Stimulated activated CD4-positive, alpha-beta T cell treated with anti-CD3 and anti-CD28 coated beads, Interleukin-4, amount 100 ng/mL, for 48 hours (primary cell): ENCODE data around the gene OVOL1.

ENCODE experiments used
- DNase-seq, 2 donors: peaks; one replicate each; pipeline ENCODE4 v3.0.0-alpha.2; 2020; ENCODE audit warnings: low read depth in 2 of 2

OVOL1 gene

DNA sequence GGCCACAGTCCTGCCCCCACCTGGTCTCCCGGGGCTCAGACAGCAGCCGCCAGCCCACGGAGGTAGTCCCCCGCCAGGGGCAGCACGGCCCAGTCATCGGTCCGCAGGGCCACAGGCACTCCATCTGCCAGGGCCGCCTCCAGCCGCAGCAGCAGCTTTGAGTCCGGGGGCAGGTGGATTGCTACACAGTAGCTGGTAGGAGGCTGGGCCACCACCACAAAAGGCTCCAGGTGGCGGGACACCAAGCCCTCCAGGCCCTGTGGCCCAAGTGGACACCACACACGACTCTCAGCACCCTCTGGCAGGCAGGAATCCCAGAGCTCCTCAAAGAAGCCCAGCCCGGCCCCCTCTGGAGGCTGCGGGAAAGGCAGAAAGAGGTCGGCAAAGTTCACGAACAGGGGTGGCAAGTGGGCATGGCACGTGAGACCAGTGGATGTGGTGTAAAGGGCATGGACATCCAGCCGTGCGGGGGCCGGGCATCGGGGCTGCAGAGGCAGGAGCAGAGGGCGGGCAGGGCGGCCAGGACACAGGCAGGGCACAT is 9.0 kb upstream of the OVOL1 start:
- DNase-seq: no peak

DNA sequence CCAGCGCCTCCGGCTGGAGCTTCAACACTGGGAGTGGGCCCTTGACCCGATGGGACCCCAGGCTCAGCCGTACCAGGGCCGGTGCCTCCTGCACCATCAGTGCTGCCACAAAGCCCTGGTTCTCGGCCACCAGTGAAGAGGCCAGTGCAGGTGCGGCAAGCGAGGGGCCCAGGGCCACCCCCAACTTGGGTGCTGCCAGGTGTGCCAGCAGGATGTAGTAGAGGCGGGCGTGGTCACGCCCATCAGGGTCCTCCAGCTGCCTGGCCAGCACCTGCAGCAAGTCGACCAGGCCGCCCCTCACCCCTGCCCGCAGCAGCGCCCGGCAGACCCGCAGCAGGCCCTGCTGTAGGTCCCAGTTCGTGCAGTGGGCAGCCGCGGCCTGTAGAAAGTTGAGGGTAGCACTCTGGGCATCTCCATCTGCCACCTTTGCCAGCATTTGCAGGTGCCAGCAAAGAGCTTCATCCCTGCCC is 8.4 kb upstream of the OVOL1 start:
- no peak for DNase-seq

DNA sequence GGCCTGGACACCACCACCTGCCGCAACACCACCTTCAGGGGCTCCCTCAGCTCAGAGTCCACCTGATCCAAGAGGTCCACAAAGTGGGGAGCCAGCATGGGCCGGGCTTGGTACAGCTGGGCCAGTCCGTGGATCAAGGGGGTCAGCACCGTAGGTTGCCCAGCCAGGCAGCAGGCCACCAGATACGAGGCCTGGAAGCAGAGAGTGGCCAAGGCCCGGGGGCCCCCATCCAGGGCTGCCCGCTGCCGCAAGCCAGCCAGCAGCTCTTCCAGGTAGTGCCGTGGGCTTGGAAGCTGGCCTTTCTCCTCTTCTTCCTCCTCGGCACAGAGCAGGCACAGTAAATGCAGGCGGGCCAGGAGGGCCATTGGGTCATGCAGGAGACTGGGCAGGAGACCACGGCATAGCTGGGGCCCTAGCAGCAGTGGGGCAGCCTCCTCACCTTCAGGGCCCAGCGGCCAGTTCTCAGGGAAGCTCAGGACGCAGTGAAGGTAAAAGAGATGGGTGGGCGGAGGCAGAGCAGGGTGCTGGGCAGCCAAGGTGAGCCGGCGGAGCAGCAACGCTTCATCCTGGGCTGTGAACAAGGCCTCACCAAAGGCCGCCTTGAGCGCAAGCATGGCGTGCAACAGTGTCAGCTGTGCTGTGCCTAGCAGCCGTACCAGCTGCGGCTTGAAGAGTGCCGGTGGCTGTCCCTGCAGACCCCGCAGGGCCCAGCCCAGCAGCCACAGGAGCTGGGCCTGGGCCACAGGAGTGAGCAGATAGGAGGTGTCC is 7.8 kb upstream of the OVOL1 start:
- no peak for DNase-seq

DNA sequence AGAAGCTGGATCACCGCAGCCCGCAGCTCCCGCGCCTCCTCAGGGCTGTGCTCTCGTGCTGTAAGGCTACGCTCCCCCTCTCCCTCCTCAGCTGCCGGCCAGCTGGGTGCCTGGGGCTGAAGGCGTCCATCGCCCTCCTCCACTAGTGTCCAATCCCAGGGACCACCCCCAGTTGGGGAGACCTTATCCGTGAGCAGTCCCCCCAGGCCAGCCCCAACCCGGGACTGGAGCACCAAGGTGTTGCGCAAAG is 7.3 kb upstream of the OVOL1 start:
- DNase-seq: no peak

DNA sequence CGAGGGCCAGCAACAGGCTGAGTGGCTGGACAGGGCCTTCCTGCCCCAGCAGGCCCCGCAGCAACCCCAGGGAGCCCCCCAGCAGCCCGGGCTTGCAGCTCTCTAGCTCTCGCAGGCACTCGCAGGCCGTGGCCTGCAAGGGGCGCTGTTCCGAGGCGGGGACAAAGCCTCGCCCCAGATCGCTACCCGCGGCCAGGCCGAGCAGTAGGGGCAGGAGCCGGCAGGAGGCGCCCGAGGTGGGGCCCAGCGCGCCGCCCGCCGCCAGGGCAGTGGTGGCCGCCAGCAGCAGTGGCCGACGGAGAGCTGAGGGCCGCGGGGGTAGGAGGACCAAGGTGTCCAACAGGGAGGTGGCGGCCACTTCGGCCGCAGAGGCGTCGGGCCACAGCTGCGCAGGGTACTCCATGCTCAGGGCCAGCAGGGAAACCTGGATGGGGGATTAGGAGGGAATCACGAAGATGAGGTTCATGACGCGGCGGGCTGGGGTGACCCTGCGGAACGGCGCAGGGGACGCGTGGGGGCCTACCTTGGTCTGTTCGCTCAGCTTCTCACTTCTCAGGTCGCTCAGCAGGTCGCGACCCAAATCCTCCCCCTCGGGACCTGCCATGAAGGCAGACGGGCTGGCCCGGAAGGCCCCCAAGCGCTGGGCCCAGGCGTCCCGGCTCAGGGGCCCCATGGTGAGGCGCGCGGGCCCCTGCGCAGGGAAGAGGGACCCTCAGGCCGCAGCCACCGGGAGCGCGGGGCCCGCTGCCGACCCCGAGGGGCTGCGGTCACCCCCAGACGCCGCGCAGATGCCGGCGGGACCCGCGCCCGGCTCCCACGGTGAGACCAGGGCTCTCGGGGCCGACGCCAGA is 6.7 kb upstream of the OVOL1 start:
- DNase-seq: peak; percentile 78 to 82

DNA sequence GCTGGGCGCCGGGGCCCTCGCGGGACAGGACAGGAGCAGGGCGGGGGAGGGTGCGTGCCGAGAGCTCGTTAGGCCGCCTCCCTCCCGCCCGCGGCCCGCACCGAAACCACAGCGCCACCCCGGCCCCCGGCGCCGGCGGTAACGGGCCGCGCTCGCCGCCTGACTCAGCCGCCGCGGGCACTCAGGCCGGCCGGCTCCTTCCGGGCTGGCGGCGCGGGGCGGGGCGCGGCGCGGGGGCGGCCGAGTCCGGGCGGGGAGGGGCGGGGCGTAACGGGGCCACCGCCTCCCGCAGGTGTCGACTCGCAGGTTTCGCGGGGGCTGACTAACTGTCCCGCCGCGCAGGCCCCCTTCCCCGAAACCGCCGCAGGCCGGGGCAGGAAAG is 6.1 kb upstream of the OVOL1 start, which contains the start of gene AP5B1:
AP5B1 (minus strand) TSS at position 207 of the 382 bp plus-strand sequence. CDS start 385 bp downstream, outside the sequence.
- DNase-seq: peak; percentile 63 to 65

DNA sequence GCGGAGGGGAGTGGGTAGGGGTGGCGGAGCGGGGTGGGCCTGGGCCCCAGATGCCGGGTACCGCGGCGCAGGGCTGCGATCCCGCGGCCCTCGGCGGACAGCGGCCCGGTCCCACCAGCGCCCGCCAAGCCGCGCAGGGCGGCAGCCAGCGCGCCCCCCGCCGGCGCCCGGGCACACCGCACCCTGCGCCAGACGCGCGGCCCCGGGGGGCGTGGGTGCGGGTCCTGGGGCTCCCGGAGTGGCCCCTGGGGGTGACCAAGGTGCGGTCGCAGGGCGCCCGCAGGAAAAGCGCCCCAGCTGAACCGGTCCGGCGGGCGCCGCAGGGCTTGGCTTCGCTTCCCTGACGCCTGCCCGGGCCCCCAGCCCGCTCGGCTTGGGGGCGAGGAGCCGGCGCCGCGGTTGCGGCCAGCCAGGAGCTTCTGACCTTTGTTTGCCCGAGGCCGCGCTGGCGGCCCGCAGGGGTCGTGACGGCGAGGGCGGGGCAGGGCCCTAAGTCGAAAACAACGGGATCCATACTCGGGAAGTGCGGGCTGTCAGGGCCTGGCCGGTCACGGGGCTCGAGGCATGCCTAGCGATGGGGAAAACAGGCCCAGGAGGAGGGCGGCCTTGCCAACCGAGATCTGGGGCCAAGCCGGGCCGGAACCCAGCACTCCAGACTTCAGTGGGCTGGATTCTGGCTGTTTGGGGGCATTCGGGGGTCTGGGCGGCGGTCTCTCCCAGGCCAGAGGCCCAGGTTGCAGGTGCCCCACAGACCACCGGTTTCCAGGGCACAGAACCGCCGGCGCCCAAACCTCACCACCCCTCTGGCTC is 5.5 kb upstream of the OVOL1 start:
- no peak for DNase-seq

DNA sequence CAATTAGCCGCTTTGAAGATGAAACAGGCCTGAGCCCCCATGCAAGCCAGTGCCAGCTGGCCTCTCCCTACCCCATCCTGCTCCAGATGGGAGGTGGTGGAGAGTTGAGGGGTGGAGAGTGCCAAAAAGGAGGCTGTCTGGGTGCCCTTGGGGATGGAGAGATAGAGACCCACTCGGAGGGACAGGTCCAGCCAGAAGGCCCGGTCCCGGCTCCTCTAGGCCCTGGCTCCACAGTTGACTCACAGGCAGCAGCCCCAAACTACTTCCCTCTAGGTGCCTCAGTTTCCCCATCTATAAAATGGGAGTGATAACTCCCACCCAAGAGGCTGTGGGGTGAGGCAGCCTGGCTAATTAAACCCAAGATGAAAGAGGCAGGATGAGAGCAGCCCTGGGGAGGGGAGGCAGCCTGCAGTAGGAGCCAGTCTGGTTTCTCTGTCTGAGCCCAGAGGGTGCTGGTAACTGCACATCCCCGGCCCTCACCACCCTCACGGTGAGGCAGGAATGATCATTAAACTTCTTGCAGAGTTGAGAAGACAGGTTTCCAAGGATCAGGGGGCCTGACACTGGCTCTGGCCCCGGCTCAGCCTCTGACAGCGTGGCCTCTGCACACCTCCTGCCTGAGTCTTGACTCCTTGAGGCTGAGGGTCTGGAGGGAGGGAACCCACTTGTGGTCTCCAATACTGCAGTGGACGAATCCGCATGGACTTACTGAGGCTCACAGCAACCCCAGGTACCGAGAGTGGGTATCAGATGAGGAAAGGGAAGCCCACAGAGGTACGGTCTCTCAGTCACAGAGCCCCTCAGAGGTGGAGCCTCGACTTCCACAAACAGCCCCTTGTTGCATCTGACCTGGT is 4.7 kb upstream of the OVOL1 start:
- no peak for DNase-seq

DNA sequence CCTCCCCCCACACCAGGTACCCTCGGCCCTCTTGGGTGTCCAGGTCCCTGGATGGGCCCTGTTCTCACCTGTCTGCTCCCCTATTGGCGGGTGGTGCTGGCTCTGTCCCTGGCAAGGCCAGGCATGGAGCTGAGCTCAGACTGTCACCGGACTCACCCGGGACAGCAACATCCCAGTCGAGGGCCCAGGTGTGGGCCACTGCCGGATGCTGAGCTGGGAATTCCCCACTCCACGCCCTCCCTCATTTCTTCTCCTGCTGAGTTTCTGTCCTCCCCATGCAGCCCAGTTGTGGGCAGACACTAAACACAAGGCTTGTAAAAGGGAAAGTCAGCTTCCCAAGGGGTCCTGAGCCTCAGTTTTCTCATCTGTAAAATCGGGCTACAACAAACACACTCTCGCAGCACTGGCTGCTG is 4.0 kb upstream of the OVOL1 start:
- no peak for DNase-seq

DNA sequence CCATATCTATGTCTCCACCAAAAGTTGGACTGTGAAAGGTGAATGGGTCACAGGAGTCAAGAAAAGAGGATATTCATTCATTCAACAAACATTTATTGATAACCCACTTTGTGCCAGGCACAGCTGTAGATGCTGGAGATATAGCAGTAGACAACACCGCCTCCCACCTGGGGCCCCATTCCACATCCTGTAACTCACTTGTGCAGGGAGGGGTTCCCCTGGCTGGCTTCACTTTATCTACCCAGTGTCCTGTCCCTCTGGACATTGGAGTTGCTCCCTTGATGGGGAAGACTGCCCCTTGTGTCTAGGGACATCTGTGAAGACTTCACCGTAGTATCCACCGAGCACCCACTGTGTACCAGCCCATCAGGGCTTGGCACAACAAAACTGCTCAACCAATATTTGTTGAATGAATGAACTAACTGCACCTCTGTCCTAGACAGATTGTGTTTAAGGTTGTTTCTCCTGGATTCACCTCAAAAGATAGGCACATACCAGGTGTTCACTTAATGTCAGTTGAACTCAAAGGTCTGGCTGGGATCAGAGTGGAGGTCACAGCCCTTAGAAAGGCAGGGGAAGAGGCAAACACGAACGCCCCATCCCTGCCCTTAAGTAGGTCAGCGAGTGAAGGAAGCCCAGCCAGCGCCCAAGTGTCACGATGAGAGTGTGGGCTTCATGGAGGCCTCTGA is 1.4 kb upstream of the OVOL1 start:
- no peak for DNase-seq

DNA sequence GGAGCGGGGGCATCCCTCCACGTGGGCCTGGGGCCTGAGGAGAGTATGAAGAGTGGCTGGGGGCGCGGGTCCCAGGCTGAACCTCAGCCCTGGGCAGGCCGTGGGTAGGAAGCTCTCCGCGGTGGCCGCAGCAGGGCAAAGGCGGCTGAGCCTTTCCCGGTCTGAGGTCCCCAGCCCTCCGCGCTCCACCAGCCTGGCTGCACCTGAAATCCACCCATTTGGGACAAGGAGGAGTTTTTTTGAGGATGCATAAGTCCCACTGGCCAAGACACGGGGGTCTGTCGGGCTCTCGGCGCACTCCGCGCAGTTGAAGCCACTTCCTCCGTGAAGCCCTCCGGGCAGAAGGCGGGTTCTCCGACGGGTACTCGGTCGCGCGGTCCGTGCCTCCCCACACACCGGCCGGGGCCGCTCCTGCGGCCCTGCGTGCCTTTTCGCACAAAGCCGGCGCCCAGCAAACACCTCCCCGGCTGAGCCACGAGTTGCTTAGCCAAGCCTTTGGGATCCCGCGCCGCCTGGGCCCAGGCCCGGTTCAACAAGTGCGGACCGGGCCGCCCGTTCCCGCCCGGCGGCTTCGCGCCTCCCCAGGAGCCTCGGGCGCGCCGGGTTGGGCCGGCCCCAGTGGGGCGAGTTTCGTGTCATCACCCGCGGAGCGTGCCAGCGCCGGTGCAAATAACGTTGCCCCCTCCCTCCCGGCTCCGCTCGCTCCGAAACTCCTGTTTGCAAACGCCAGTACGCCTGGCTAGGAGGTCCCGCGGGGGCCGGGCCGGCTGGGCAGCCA is 666 bp upstream of the OVOL1 start:
- no peak for DNase-seq

DNA sequence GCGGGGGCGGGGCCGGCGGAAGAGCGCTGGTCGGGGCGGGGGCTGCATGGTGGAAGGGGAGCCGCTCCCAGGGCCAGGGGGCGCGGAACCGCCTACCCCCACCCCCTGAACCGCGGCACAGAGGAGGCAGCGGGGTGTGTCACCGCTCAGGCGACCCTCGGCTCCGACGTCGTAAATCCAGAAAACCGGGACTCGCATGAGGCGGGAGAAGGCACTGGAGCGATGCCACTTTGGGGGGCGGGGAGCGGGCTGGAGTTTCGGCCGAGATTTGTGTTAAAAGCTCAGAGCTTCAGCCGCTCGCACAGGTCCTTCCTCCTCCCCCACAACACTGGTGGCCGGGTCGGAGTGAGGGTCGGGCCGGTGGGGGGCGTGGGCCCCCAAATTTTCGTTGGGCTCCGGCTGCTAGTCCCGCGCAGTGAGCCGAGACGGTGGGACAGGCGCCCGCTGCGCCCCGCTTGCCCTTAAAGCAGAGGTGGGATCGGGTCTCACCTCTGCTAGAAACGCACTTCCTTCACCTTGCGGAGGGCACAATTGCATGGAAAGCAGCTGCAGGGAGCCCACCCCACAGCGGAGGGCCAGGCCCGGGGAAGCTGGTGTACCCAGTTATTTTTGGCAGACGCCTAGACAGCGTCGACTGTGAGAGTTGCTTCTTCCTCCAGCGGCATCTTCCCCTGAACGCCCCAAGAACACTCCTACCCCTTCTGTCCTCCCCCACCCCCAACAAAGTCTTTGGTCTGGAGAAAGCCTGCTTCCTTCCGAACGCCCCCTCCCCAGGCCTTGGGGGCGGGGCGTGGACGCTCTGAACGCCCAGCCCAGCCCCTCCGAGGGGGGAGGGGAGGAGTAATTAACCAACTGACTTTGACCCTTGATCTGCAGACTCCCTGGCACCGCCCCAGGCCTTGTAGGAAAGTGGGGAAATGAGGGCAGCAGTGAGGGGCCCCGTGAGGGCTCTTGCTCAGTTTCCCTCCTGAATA is 1.1 kb downstream of the OVOL1 start:
- DNase-seq: no peak

DNA sequence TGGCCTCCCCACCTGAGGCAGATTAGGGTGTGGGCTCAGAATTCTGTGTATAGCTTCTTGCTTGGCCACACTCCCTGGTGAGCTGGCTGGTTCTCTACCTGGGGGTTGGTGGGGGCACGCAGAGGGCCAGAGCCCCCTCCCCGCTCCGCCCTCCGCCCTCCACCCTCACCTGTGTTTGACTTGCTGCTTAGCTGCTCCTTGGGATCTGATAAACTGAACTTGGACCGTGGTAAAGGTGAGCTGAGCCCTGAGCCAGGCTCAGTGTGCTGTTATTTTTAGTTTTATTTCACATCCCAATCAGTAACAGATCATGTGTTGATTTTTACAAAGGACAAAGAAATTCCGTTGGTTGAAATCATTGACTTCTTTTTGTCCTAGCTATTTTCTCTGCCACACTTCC is 2.0 kb downstream of the OVOL1 start:
- no peak for DNase-seq

DNA sequence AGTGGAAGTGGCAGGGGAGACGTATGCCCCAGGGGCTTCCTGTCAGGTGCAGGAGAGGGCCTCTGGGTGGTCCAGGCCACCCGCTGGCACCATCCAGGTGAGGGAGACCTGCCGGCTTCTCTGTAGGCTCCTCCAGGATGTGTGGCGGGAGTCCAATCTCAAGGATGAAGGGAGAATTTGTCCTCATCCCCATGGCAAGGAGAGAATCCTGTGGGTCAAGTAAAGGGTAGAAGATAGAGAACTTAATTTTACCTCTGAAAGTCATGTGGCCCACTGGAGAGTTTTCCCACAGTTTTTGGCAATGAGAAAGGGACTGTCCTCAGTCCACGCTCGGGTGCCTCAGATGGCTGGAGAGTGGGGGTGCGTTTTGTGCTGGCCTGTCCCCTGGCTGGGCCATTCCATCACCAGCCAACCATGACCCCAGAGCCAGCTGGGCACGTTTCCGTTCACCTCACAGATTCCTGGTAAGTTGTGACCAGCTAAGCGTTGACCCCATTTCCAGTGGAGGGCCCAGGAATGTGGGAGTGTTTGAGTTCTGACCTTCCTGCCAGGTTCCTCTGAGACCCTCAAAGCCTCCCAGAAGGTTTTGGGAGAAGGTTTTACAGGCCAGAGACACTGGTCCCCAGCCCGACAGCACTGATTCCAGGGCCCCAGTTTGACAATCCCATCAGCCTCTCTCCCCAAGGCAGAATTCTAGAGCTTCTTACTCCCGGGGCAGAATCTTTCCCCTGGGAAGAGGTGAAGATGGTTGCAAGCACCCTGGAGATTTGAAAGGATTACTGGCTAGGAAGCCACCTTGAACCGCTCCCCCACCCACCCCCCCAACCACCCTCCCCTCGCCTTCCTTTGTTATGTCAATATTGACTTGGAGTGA is 2.6 kb downstream of the OVOL1 start:
- DNase-seq: no peak

DNA sequence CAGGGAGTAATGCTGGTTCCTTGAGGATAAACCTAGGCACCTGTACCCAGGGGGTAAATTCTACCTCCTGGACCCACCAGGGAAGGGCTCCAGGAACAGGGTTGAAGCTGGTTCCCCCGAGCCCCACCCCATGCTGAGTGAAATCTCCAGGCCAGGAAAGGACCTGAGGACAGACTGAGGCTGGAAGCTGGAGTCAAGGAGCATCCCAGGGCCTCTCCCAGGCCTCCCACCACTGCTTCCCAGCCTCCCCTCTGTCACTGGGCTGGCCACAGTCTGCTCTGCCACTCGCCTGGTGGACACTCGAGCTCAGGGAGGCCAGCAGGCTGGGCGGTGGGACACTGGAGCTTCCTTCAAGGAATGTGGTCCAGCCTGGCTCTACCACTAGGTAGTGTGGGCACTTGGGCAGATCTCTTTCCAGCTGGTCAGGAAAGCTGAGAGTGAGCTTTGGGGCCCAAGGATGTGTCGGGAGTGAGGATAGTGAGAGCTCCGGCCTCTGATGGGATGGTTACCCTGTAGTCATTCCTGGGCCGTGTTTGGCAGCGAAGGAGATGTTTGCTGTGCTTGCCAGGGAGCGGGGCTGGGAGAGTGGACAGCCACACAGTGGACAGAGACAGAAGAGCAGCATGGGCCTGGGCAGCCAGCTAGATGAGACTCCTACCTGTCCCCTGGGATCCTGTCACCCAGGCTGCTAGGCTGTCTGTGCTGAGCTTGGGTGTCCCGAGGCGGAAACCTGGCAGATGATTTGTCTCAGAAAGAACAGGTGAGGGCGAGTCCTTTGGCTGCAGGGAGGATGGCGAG is 3.4 kb downstream of the OVOL1 start:
- DNase-seq: no peak

DNA sequence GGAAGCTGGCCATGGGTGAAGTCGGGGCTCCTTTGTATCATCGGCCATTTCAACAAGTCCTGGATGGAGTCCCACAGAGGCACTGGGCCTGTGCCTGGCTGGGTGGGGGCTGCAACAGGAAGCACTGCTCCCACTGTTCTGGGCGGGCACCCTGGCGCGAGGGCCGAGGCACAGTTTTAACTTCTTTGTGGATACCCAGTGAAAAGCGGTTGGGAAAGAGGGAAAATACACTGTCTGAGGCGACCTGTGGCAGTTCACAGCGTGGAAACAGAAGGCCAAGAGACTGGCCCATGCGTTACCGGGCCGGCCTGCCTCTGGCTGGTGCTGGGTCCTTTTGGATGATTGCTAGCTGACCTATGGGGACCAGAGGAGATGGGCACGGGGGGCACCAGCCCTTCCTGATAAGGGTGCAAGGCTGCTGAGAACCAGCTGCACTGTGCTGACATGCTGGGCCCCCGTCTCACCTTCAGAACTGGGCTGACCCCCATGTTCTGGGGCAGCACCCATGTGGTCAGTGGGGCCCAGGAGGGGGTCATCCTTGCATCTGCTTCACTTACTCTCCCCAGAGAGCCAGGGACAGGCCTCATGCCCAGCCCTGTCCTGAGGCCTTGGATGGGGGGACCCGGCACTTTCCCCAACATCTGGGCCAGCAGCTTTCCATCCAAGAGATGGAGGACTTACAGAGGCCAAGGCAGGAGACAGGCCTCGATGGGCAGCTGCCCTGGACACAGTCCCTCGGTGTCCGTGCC is 4.2 kb downstream of the OVOL1 start:
- no peak for DNase-seq
